Gastrocnemius medialis (tissue), 4 donors: ENCODE measurements around the gene TFB2M.

ENCODE experiments used
- CTCF ChIP-seq, 5 experiments: fragments of 450-650 bp in 3 of 5; fragments of 200-600 bp in 2 of 5; sonication (generic) in 2 of 5; IDR thresholded peaks in 4 of 5; conservative IDR thresholded peaks in 1 of 5; 1 replicate in 4 of 5; 2 replicates in 1 of 5; pipeline ENCODE4 v1.5.1; 2016 to 2019; ENCODE audit warnings: antibody characterized with exemption in 5 of 5, mild to moderate bottlenecking in 3 of 5, moderate library complexity in 3 of 5
- POLR2A ChIP-seq, 2 donors: fragments of 450-650 bp; IDR thresholded peaks; one replicate each; pipeline ENCODE4 v1.6.1; 2017; ENCODE audit warnings: antibody characterized with exemption in 2 of 2, mild to moderate bottlenecking in 2 of 2, moderate library complexity in 2 of 2

- TF ChIP-seq POLR2A (IDR thresholded peaks at IDR 0.05) = no peak
- TF ChIP-seq CTCF (IDR thresholded peaks at IDR 0.05 in 4 of 5, conservative IDR thresholded peaks at IDR 0.05 in 1 of 5) = no peak
These were observed 6.7 kb upstream of the TFB2M start for GRCh38 chr1:246572785-246573184.
